Smooth muscle cell (in vitro differentiated cells): ENCODE data around the gene SH3RF3. TPM values are rescaled to one million over a fixed set of nuclear protein-coding genes. Genes with fewer than 3 reads are reported as not detected.

Experiments used
- DNase-seq: peaks from one replicate; lab custom pipeline; 2025; ENCODE audit not compliant: unreplicated experiment; lab: John Stamatoyannopoulos, UW
- H2AFZ ChIP-seq: fragments of 200-600 bp; sonication (generic); 2 replicates; pipeline ENCODE4 v1.6.0; 2016; ENCODE audit warnings: antibody characterized with exemption, low read depth, mild to moderate bottlenecking
- H3F3A ChIP-seq: fragments of 200-600 bp; sonication (generic); 2 replicates; pipeline ENCODE4 v1.6.0; 2017; ENCODE audit warnings: antibody characterized with exemption, low read depth
- H3K27ac ChIP-seq: fragments of 200-600 bp; sonication (generic); 2 replicates; pipeline ENCODE4 v1.5.1; 2016; ENCODE audit warnings: low read depth, mild to moderate bottlenecking
- H3K27me3 ChIP-seq: fragments of 200-600 bp; sonication (generic); 2 replicates; pipeline ENCODE4 v1.6.1; 2016; ENCODE audit warnings: low read depth, mild to moderate bottlenecking
- H3K36me3 ChIP-seq: fragments of 200-600 bp; sonication (generic); 2 replicates; pipeline ENCODE4 v1.5.1; 2016; ENCODE audit warnings: low read depth
- H3K4me1 ChIP-seq: fragments of 200-600 bp; sonication (generic); 2 replicates; pipeline ENCODE4 v1.5.1; 2016; ENCODE audit warnings: low read depth
- H3K4me2 ChIP-seq: fragments of 200-600 bp; sonication (generic); 2 replicates; pipeline ENCODE4 v1.6.0; 2016; ENCODE audit warnings: mild to moderate bottlenecking
- H3K4me3 ChIP-seq: fragments of 200-600 bp; sonication (generic); 2 replicates; pipeline ENCODE4 v1.5.1; 2016; ENCODE audit warnings: mild to moderate bottlenecking
- H3K79me2 ChIP-seq: fragments of 200-600 bp; sonication (generic); 2 replicates; pipeline ENCODE4 v1.6.0; 2016; ENCODE audit warnings: low read depth, mild to moderate bottlenecking
- H3K9ac ChIP-seq: fragments of 200-600 bp; sonication (generic); 2 replicates; pipeline ENCODE4 v1.6.0; 2016; ENCODE audit warnings: low read depth
- H3K9me3 ChIP-seq: fragments of 200-600 bp; sonication (generic); replicated peaks from 2 replicates; pipeline ENCODE4 v1.5.1; 2016; ENCODE audit warnings: low read depth
- H4K20me1 ChIP-seq: fragments of 200-600 bp; sonication (generic); 2 replicates; pipeline ENCODE4 v1.6.0; 2016; ENCODE audit warnings: low read depth
- WGBS: methylation state at CpG from one replicate; pipeline ENCODE4 v1.1.7; 2016; ENCODE audit warnings: low lambda C conversion rate; 5-methylcytosine and 5-hydroxymethylcytosine counted together
- polyA plus RNA-seq: library from polyadenylated mRNA; unstranded; fragments of >200 nt; fragmentation: Nextera tagmentation; extraction: Ambion mirVana; gene quantifications from 2 replicates; pipeline ENCODE4 v1.2.1, GENCODE V29; 2016
- total RNA-seq: library from RNA; depleted of rRNA; stranded (reverse); fragments of >200 nt; gene quantifications from 2 replicates; pipeline ENCODE4 v1.2.3, GENCODE V29; 2014
- TF ChIP-seq, protein P1 (sequence below): fragments of 200-600 bp; sonication (generic); IDR thresholded peaks from 2 replicates; pipeline ENCODE4 v1.5.1; 2017; ENCODE audit warnings: borderline replicate concordance, mild to moderate bottlenecking, antibody characterized with exemption; ENCODE audit not compliant: insufficient read depth, poor library complexity, severe bottlenecking

Gene SH3RF3
- total and polyA plus RNA-seq, 2 experiments from 2014 or later, result 6.6 to 11.8 TPM

DNA sequence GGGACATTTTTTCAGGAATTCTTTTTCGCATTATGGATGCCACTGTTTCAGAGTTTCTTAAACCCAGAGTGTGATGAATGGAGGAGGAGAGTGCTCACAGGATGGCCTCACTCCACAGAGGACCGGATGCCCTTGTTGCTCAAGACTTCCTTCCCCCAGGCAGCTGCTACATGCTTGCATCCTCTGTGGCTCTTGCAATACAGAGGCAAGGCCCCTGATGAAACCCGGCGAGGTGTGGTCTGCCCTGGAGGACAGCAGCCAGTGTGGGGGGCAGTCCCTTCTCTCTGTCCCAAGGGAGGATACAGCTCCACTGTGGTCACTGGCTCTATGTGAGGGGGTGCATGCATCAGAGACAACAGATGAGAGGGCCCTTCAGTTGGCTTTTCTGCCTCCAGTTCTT lies 109.6 kb downstream of the SH3RF3 start:
- Histone ChIP-seq H3F3A (no peaks in the 10 kb centered on the region), H3K79me2 (peaks cover 36% of the 10 kb centered on the region), H4K20me1 (peaks cover 24% of the 10 kb centered on the region), H3K27me3 (no peaks in the 10 kb centered on the region), H3K4me3 (no peak overlapping the region), H3K4me2 (no peak overlapping the region), H3K9me3 (no peaks in the 10 kb centered on the region), H2AFZ (no peak overlapping the region), H3K9ac (no peak overlapping the region), H3K4me1 (no peaks in the 10 kb centered on the region), H3K27ac (no peak overlapping the region), H3K36me3 (no peaks in the 10 kb centered on the region)
- 67% methylated on average over 4 of the region's 4 CpGs for WGBS
- TF ChIP-seq, protein P1, sequence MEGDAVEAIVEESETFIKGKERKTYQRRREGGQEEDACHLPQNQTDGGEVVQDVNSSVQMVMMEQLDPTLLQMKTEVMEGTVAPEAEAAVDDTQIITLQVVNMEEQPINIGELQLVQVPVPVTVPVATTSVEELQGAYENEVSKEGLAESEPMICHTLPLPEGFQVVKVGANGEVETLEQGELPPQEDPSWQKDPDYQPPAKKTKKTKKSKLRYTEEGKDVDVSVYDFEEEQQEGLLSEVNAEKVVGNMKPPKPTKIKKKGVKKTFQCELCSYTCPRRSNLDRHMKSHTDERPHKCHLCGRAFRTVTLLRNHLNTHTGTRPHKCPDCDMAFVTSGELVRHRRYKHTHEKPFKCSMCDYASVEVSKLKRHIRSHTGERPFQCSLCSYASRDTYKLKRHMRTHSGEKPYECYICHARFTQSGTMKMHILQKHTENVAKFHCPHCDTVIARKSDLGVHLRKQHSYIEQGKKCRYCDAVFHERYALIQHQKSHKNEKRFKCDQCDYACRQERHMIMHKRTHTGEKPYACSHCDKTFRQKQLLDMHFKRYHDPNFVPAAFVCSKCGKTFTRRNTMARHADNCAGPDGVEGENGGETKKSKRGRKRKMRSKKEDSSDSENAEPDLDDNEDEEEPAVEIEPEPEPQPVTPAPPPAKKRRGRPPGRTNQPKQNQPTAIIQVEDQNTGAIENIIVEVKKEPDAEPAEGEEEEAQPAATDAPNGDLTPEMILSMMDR, result no peak
- no peak for DNase-seq

DNA sequence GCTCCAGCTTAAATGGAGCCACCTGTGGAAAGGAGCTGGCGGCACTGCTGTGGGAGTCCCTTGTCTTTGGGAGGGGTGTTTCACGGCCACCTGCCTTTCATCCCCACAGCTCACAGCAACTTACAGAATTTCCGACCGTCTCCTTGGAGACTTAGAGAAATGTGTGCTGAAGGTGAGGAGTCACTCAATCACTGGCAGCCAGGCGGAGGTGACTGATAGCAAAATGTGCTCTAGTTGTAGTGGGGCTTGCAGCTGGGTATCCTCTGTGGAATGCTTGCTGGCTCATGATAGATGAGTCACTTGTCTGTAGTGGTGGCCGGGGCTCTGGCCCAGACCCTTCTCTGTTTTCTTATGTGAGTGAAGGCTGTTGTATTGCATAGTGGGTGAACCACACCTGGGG lies 110.7 kb downstream of the SH3RF3 start:
- no peak overlapping the region for H2AFZ ChIP-seq

DNA sequence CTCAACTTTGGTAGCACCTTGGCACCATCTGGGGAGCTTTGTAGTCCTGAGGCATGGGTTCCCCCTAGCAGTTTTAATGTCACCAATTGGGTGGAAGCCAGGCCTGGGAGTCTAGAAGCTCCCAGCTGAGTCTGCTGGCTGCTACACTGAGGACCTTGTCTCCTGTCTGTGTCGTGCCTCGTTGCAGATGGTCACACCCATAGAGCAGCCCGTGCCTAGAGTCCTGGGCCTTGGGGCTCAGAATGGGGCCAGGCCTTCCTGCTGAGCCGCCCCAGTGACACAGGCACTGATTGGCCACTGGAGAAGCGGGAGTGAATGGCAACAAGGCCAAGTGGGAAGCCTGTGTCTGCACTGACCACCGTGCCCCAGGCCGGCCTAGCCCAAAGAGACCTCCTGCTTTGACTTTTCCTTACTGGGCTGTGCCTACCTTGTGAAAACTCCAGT lies 113.2 kb downstream of the SH3RF3 start:
- Histone ChIP-seq H3K9ac (no peak overlapping the region), H3K4me1 (no peaks in the 10 kb centered on the region), H3K36me3 (no peaks in the 10 kb centered on the region), H4K20me1 (peaks cover 33% of the 10 kb centered on the region), H3K9me3 (no peaks in the 10 kb centered on the region), H3K4me2 (peak overlapping the region; percentile 61), H3K79me2 (peaks cover 32% of the 10 kb centered on the region), H3K4me3 (no peak overlapping the region), H3K27me3 (no peaks in the 10 kb centered on the region), H3F3A (no peaks in the 10 kb centered on the region), H2AFZ (no peak overlapping the region), H3K27ac (peak overlapping the region; percentile 76)
- 80% methylated on average over 7 of the region's 7 CpGs for WGBS
- no peak for DNase-seq
- TF ChIP-seq, protein P1, result no peak

More for the DNA sequence above, 110.7 kb downstream of the SH3RF3 start:
- TF ChIP-seq, protein P1, result no peak
- no peaks in the 10 kb centered on the region for H3K9me3 ChIP-seq
- H3K4me2 ChIP-seq, result peak overlapping the region; percentile 60
- H3F3A ChIP-seq, result no peaks in the 10 kb centered on the region
- no peak for DNase-seq
- no peaks in the 10 kb centered on the region for H3K4me1 ChIP-seq
- H3K27ac ChIP-seq, result peak overlapping the region; percentile 50
- no peaks in the 10 kb centered on the region for H3K36me3 ChIP-seq
- H3K27me3 ChIP-seq, result no peaks in the 10 kb centered on the region
- 41% methylated on average over 6 of the region's 6 CpGs for WGBS
- peaks cover 35% of the 10 kb centered on the region for H3K79me2 ChIP-seq
- peaks cover 29% of the 10 kb centered on the region for H4K20me1 ChIP-seq
- no peak overlapping the region for H3K4me3 ChIP-seq
- no peak overlapping the region for H3K9ac ChIP-seq

DNA sequence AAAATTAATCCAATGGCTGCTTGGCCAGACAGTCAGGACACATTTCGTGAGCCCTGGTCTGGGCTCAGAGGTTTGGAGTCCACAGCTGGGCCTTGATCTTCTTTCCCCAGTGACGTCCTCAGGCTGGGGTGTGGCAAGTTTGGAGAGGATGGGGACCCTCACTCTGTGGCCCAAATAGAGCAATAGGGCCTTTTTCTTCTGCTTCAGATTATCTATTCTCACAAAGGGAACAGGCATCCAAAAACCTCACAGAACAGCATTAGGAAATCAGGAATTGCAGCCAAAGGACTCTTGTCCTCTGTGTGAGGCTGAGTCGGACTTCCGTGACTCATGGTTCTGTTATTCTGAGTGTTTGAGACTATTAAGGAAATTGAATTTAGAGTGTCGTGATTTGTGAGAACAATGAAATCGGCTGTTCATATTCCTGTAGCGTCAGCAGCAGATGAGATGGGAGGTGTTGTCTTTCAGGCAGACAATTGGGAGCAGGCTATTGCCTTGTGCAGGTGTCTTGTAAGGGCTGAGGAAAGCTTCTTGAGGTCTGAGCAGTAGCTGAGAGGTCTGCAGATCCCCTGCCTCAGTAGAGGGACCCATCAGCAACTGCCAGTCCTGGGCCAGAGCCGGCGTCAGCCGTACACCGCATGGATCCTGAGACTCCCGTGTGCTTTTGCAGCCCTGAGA lies 113.8 kb downstream of the SH3RF3 start:
- H3K9ac ChIP-seq, result peak overlapping the region; percentile 51
- H3K36me3 ChIP-seq, result no peaks in the 10 kb centered on the region
- no peak overlapping the region for H3K4me3 ChIP-seq
- no peaks in the 10 kb centered on the region for H3K9me3 ChIP-seq
- H3K4me2 ChIP-seq, result peak overlapping the region; percentile 61
- WGBS, result 62% methylated on average over 12 of the region's 12 CpGs
- peaks cover 36% of the 10 kb centered on the region for H4K20me1 ChIP-seq
- peaks cover 29% of the 10 kb centered on the region for H3K79me2 ChIP-seq
- H3K27me3 ChIP-seq, result no peaks in the 10 kb centered on the region
- TF ChIP-seq, protein P1, result no peak
- H3K27ac ChIP-seq, result peak overlapping the region; percentile 76
- no peaks in the 10 kb centered on the region for H3K4me1 ChIP-seq
- H3F3A ChIP-seq, result no peaks in the 10 kb centered on the region
- DNase-seq, result no peak
- no peak overlapping the region for H2AFZ ChIP-seq
